T follicular helper cell (primary cell): Measurements from ENCODE around the gene CATSPERD.

Experiments used
- DNase-seq: peaks from one replicate; pipeline ENCODE4 v3.0.0-alpha.2; 2020; ENCODE audit warnings: low read depth

CATSPERD gene

GRCh38 chr19:5785423-5785822, 65.0 kb downstream of the CATSPERD start:
- DNase-seq: no peak

- no peak for DNase-seq
Observed at GRCh38 chr19:5786593-5787408, 66.4 kb downstream of the CATSPERD start.

- DNase-seq: no peak
Observed at GRCh38 chr19:5787409-5788182, 67.2 kb downstream of the CATSPERD start.

GRCh38 chr19:5788422-5788821, 68.0 kb downstream of the CATSPERD start:
- DNase-seq: no peak

GRCh38 chr19:5789351-5789761, 68.9 kb downstream of the CATSPERD start:
- no peak for DNase-seq

- DNase-seq: no peak
Observed at GRCh38 chr19:5789886-5790558, 69.6 kb downstream of the CATSPERD start.

GRCh38 chr19:5790559-5791520, 70.4 kb downstream of the CATSPERD start, which contains the start of gene DUS3L:
TSS of gene DUS3L (minus strand) at chr19:5791163. CDS start at chr19:5791141, 22 bp downstream.
- DNase-seq: peak; percentile 94

- DNase-seq: no peak
Observed at GRCh38 chr19:5792224-5792623, 71.8 kb downstream of the CATSPERD start.

GRCh38 chr19:5793188-5793587, 72.8 kb downstream of the CATSPERD start:
- DNase-seq: no peak

GRCh38 chr19:5795382-5795919, 75.0 kb downstream of the CATSPERD start:
- DNase-seq: no peak

- DNase-seq: no peak
Observed at GRCh38 chr19:5798244-5798643, 77.8 kb downstream of the CATSPERD start.

GRCh38 chr19:5799247-5800241, 79.1 kb downstream of the CATSPERD start:
- DNase-seq: no peak

- DNase-seq: no peak
Observed at GRCh38 chr19:5800361-5801270, 80.2 kb downstream of the CATSPERD start.

GRCh38 chr19:5801796-5802619, 81.6 kb downstream of the CATSPERD start:
- no peak for DNase-seq

GRCh38 chr19:5803441-5803751, 83.0 kb downstream of the CATSPERD start:
- no peak for DNase-seq

GRCh38 chr19:5803752-5804515, 83.5 kb downstream of the CATSPERD start:
- DNase-seq: peak; percentile 92
